HFFc6 (cell line): ENCODE results near the gene ELP2. TPM values are rescaled to one million over a fixed set of nuclear protein-coding genes. Genes with fewer than 3 reads are reported as not detected.
A peak's percentile ranks its signal among the peaks of the same experiment; 100 is the strongest.
"Not testable (repeated sequence)": the region's sequence is repeated elsewhere in the genome, so short reads cannot be mapped to it uniquely, and the experiment has no call there.

Experiments
- DNase-seq: peaks from one replicate; pipeline ENCODE4 v3.0.0-alpha.2; 2018
- H3K27ac Mint-ChIP-seq: 2 replicates; pipeline ENCODE4 v1.8.0; 2020; ENCODE audit warnings: mild to moderate bottlenecking, mixed read lengths
- H3K27me3 Mint-ChIP-seq: 2 replicates; pipeline ENCODE4 v1.8.0; 2021; ENCODE audit warnings: mild to moderate bottlenecking, moderate library complexity, mixed read lengths; ENCODE audit not compliant: insufficient read depth
- H3K36me3 Mint-ChIP-seq: 2 replicates; pipeline ENCODE4 v1.8.0; 2021; ENCODE audit warnings: low read depth, mixed read lengths
- H3K4me1 Mint-ChIP-seq: 2 replicates; pipeline ENCODE4 v1.8.0; 2020; ENCODE audit warnings: low read depth, mixed read lengths
- H3K4me3 Mint-ChIP-seq: 2 replicates; pipeline ENCODE4 v1.8.0; 2020; ENCODE audit warnings: mild to moderate bottlenecking, moderate library complexity, mixed read lengths
- H3K9me3 Mint-ChIP-seq: 2 replicates; pipeline ENCODE4 v1.8.0; 2020; ENCODE audit warnings: mild to moderate bottlenecking, mixed read lengths
- CTCF ChIP-seq: fragments of 200-600 bp; sonication (generic); IDR thresholded peaks from 2 replicates; pipeline ENCODE4 v1.5.0; 2021; ENCODE audit warnings: antibody characterized with exemption, mild to moderate bottlenecking
- long read RNA-seq: library from polyadenylated mRNA; unstranded; transcript quantifications from one replicate; pipeline ENCODE4 v2.0.0, GENCODE V29; 2019
- total RNA-seq, 6 experiments: library from RNA; stranded (reverse); fragmentation: NEBNext Ultra II Directional; extraction: Animal tissue kit (Norgen Biotek cat#: 25700); gene quantifications; 2 replicates in 1 of 6; 3 replicates in 5 of 6; pipeline ENCODE4 v1.2.3, GENCODE V29; 2021

The ELP2 gene
- 10 to 100 TPM; 76.2 to 99.7 (median 82.3) TPM for total RNA-seq
- long read RNA-seq, full-length matches to known transcripts = 65 of 89 reads
- long read RNA-seq, partial matches to known transcripts = 9 of 89 reads
- long read RNA-seq, other reads (novel, unspliced or antisense) = 15 of 89 reads

GRCh38 chr18:36129300-36130038, at the start of gene ELP2, which contains the start of gene SLC39A6:
ELP2 (plus strand) TSS chr18:36129899; CDS start chr18:36129934, 35 bp downstream.
SLC39A6 (minus strand) TSS chr18:36129340; CDS start chr18:36127007, 2,333 bp downstream.
- TF ChIP-seq CTCF = 0 out of 2 replicates have a peak, but pooled peaks have one; percentile 19
- DNase-seq = peak; percentile 92
- no peaks in the 10 kb centered on the region for H3K9me3 Mint-ChIP-seq
- H3K4me1 Mint-ChIP-seq = peaks cover 54% of the 10 kb centered on the region
- peaks cover 3% of the 10 kb centered on the region; the same call in 1 of the 2 replicates for H3K27me3 Mint-ChIP-seq
- peak within 1 kb of the TSS; percentile 98 for H3K4me3 Mint-ChIP-seq
- H3K36me3 Mint-ChIP-seq = peaks cover 15% of the 10 kb centered on the region
- H3K27ac Mint-ChIP-seq = peak within 1 kb of the TSS; percentile 93

- H3K4me3 Mint-ChIP-seq, DNase-seq, H3K27me3 Mint-ChIP-seq, H3K27ac Mint-ChIP-seq: not testable (repeated sequence)
- peaks cover 23% of the 10 kb centered on the region for H3K36me3 Mint-ChIP-seq
- H3K9me3 Mint-ChIP-seq = peaks cover 17% of the 10 kb centered on the region
- H3K4me1 Mint-ChIP-seq = peaks cover 17% of the 10 kb centered on the region
These were observed 48.6 kb upstream of the ELP2 start for GRCh38 chr18:36081118-36081517.

- Mint-ChIP-seq H3K4me1 (peaks cover 7% of the 10 kb centered on the region), H3K27ac (no peak overlapping the region), H3K4me3 (no peak overlapping the region), H3K27me3 (peaks cover 8% of the 10 kb centered on the region), H3K9me3 (peaks cover 17% of the 10 kb centered on the region), H3K36me3 (peaks cover 23% of the 10 kb centered on the region)
- TF ChIP-seq CTCF = no peak
- no peak for DNase-seq
These were observed 46.0 kb upstream of the ELP2 start for GRCh38 chr18:36083729-36084128.

- H3K4me1 Mint-ChIP-seq = peaks cover 8% of the 10 kb centered on the region
- no peak overlapping the region for H3K27ac Mint-ChIP-seq
These were observed 44.5 kb upstream of the ELP2 start for GRCh38 chr18:36085195-36085594.

GRCh38 chr18:36086186-36086585, 43.5 kb upstream of the ELP2 start:
- peaks cover 6% of the 10 kb centered on the region; the same call in 1 of the 2 replicates for H3K9me3 Mint-ChIP-seq
- no peak overlapping the region for H3K27ac Mint-ChIP-seq
- no peak for TF ChIP-seq CTCF
- H3K4me3 Mint-ChIP-seq = no peak overlapping the region
- no peak for DNase-seq
- peaks cover 17% of the 10 kb centered on the region for H3K36me3 Mint-ChIP-seq
- H3K4me1 Mint-ChIP-seq = peaks cover 8% of the 10 kb centered on the region
- H3K27me3 Mint-ChIP-seq = no peaks in the 10 kb centered on the region; the same call in 1 of the 2 replicates

More at GRCh38 chr18:36085195-36085594, 44.5 kb upstream of the ELP2 start:
- no peaks in the 10 kb centered on the region; the same call in 1 of the 2 replicates for H3K27me3 Mint-ChIP-seq
- no peak for TF ChIP-seq CTCF
- peaks cover 23% of the 10 kb centered on the region for H3K36me3 Mint-ChIP-seq
- H3K9me3 Mint-ChIP-seq = peaks cover 16% of the 10 kb centered on the region
- no peak for DNase-seq
- no peak overlapping the region for H3K4me3 Mint-ChIP-seq

- 0 out of 2 replicates have a peak, but pooled peaks cover 4% of the 10 kb centered on the region for H3K9me3 Mint-ChIP-seq
- peaks cover 12% of the 10 kb centered on the region for H3K36me3 Mint-ChIP-seq
These were observed 41.4 kb upstream of the ELP2 start for GRCh38 chr18:36088256-36088655.

More at GRCh38 chr18:36088256-36088655, 41.4 kb upstream of the ELP2 start:
- Mint-ChIP-seq H3K27me3 (peaks cover 1% of the 10 kb centered on the region), H3K4me3 (no peak overlapping the region), H3K4me1 (peaks cover 27% of the 10 kb centered on the region), H3K27ac (no peak overlapping the region)
- TF ChIP-seq CTCF = no peak
- no peak for DNase-seq
